GM19238 (cell line): ENCODE measurements around the gene EIF4B.

Experiments
- DNase-seq: peaks from one replicate; pipeline ENCODE4 v3.0.0; 2011; ENCODE audit warnings: low spot score; ENCODE audit not compliant: insufficient read length

The EIF4B gene

DNA sequence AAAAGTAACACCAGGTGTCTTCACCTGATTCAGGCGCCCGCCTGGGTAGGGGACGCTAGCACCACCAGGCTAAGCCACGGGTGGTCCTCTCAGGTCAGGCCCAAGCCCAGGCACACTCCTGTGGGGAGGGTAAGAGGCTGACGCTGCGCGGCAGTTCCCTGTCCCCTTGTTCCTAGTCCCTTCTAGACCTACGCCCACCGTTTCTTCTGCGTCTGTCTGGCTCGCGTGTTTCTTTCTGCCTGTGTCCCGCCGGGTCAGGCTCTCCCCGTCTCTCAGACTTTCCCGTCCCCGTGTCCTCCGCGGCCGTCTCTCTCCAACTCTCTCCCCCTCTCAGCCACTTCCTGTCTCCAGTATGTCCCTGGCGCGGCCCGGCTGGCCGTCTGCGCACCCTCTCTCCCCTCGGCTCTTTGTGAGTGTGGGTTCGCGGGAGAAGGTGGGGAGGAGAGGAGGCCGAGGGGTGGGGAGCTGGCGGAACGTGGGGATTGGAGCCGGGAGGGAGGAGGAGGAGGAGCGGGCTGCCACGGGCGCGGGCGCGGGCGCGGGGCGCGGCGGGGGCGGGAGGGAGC is 40.5 kb downstream of the EIF4B start:
- DNase-seq: peak; percentile 51

DNA sequence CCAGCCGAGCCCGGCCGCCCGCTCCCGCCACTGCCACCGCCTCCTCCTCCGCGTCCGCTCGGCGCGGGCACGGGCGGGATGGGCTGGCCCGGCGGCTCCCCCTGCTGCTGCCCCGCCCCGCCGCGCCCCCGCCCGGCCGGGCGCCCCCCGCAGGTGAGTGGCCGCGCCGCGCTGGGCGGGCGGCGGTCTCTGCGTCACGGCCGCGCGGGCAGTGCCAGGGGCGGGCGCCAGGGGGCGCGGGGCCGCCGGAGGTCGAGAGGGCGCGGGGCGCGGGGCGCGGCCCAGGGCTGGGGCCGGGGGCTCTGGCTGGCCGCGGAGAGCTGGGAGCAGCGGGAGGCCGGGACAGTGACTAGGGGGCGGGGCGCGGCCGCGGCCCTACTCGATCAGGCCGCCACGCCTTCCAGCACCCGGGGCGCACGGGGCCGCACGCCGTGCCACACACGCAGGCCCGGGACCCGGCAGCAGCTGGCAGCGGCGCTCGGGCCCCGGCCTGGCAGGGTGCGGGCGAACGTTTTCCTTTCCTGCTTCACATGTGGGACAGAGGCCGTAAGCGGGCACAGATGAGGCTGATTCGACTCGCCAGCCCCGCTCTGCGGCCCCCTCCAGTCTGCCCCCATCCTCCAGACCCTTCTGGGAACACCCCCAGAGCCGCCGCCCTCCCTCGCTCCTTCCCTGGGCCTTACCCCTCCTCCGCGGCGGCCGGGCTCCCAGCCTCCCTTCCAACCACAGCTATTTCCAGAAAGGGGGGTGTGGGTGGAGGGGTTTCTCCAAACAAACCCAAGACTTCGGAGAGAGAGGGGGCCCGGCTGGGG is 41.2 kb downstream of the EIF4B start:
- DNase-seq: peak; percentile 80

DNA sequence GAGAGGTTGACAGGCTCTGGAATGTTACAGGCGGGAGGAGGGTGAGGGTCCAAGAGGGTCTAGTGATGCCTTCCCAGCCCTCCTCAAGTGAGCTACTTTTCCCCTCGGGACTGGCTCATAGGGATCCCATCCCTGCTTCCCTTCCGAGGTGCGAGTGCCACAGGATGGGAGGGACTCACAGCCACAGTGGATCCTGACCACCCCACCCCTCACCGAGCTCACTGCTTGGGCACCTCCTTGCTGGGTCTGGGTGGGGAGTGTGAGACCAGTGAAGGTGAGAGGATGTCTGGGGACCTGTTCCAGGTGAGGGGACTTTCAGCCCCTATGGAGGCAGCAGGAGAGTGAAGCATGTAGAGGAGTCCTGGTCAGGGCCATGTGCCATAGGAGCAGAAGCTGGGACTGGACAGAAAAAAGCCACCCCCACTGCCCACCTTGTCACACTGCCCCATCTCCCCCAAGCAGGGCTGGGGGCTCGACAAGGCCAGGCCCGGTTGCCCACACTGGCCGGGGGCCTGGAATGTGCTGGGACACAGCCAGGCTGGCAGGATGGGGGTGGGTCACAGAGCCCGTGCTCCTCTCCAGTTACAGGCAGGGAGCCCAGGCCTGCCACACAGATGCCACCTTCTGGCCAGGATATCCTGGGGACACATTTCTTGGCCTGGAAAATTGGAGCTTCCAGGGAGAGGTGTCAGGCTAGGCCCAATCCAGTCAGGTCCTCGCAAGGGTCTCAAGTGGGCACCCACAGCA is 42.0 kb downstream of the EIF4B start:
- no peak for DNase-seq

DNA sequence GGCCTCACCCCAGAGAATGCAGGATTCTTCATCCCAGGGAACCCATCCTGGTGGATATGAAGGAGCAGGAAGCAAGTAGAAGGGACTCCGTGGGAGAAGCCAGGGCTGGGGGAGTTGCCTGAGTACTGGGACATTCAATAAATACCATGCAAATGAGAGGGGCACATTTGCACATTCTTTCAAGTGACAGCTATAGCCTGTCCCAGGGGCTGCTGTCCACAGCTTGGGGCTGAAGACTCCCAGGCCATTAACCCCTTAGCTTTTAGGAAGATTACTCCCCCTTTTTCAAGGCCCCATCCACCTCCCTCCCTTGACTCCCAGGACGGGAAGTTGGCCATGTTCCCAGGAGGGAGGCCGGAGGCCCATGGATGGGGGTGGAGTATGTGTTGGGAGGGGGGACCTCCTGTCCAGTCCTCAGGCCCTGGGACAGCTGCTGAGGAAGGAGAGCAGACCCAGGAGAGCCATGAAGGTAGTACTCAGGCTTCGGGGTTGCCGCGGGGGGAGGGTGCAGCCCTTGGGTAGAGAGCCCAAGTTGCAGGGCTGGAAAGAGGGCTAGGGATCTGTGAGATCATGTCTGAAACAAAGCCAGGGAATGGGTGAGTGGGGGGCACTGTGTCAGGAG is 42.6 kb downstream of the EIF4B start:
- DNase-seq: no peak

DNA sequence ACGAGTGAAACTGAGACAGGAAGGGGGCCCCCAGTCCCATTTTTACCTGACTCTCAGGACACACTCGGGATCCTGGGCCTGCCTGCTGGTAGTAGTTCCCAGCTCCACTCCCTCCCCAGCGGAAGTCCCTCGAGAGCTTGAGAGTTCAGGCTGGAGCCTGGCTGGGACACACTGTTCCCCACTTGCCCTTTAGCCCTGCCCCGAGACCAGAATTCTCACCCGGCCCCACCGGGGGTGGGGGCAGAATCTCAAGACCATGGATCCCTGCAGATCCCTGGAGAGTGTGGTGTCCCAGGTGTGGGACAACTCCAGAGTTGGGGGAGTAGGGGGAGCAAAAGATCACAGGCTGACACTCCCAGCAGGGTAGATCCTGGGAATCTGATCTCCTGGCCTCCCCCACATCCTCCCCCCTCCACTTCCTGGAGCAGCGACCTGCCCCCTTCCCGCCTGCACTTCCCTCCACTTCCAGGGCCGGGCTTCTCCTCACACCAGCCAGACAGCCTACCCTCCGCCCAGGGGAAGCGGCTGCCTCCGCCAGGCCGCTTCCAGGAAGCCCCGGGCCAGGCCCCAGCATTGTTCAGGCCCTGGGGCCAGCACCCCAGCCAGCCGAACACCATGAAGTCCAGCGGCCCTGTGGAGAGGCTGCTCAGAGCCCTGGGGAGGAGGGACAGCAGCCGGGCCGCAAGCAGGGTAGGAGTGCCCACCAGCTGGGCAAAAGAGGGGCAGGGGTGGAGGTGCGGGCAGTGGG is 43.5 kb downstream of the EIF4B start, which contains the start of gene TNS2:
TSS of gene TNS2 (plus strand) at position 495 of the 748 bp plus-strand sequence. CDS start at position 616, 121 bp downstream.
- DNase-seq: no peak

DNA sequence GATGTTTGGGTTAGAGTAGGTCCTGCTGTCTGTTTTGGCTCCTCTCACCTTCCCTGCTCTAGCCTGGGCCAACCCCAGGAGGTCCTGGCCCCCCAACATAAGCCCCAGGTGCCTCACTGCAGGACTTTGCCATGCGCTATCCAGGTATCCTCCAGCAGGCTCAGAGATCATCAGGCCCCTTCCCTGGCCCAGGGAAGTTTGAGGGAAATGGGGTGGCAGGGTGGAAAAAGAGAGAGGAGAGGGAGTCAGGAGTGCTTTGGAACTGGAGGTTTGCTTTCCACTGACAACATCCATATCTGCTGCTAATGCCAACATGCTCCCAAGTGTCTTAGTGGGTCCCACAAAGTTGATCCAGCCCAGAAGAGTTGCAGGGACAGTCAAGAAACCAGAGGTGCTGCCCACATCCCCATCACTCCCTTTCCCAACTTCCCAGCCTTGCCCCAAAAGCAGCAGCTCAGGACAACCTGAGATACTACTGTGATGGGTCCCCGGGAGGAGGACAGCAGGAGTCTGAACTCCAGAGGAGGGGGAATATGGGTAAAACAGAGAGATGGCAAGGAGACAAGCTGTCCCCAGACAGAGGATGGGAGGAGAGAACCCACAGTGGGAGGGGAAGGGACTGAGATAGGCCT is 44.3 kb downstream of the EIF4B start:
- DNase-seq: no peak

DNA sequence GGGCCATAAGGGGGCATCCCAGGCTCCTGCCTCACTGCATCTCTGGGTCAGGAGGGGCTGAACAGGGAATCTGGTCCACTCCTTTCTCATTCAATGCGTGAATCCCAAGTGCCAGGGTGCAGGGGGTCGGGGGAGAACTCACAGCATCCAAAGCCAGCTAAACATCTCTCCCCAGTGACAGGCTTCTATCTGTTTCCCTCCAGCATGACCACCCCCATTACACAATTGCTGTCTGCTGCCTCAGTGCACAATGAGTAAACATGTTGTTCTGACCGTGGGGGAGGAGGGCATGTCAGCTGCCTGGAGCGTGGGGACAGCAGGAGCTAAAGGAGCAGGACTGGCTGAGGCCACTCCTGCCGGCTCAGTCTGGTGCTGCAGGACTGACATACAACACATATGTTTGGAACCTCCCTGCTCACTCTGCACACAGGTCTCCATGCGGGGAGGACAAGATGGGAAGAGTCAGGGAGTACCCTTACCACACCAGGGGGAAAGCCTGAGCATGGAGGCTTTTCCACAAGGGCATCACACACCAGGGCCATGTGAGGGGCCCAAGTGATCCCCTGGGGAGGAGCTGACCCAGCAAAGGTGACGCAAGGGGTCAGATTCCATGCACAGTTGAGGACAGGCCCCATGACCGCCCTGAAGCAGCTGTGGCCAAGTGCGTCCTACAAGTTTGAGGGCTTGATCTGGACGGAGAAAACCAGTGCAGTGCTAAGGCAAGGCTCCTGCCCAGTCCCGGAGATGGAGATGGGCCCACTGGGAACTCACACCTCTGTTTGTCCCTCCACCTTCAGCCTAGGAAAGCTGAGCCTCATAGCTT is 45.0 kb downstream of the EIF4B start:
- DNase-seq: no peak

DNA sequence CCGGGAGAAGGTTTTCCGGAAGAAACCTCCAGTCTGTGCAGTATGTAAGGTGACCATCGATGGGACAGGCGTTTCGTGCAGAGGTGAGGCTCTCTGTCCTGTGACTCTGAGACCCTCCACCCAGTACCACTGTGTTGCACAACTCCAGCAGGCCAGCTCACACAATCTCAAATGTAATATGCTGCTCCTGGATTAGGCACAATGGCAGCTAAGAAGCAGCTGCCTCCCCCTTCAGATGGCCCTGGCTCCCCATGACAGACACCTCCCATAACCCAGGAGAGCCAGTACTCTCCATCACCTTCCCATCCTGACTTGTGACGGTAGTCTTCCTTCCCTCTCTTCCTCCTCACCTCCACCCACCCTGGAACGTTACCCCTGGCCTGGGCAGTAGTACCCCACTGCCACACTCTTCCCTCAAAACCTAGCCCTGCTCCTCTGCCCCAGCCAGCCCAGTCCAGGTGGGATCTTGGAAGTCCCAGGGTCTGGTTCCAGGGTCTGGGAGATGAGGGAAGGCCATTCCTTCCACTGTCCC is 45.7 kb downstream of the EIF4B start:
- no peak for DNase-seq

DNA sequence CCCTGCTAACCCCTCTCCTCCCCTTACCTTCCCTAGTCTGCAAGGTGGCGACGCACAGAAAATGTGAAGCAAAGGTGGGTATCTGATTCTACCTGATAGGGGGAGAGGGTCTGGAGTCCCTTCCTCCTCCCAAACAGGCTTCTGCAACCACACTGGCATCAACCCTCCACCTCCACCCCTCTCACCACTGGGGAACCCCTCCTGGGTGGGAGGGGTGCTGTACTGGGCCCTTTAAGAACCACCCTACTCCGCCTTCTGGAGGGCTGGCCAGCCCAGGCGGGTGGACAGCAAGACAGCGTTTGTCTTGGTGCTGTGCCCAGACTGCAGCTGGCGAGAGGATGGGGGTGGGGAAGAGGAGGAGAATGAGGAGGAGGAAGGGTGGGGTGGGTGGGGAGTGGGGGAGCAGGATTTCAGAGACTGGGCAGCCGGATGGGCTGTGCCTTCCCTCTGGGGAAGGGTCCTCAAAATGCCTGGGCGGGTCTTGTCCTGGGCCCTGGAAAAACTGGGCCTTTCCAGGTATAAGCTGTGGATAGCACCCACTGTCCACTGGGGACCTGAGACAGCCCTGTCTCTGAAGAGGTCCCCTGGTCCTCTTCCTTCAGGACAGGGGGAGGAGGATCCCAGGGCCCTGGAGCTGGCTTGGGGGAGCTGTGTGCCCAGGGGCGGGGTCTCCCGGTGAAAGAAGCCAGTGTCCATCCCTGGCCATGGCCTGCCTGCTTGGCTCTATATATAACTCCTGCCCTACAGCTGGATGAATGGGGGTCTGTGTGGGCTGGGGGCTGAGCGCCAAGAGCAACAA is 46.4 kb downstream of the EIF4B start:
- no peak for DNase-seq

DNA sequence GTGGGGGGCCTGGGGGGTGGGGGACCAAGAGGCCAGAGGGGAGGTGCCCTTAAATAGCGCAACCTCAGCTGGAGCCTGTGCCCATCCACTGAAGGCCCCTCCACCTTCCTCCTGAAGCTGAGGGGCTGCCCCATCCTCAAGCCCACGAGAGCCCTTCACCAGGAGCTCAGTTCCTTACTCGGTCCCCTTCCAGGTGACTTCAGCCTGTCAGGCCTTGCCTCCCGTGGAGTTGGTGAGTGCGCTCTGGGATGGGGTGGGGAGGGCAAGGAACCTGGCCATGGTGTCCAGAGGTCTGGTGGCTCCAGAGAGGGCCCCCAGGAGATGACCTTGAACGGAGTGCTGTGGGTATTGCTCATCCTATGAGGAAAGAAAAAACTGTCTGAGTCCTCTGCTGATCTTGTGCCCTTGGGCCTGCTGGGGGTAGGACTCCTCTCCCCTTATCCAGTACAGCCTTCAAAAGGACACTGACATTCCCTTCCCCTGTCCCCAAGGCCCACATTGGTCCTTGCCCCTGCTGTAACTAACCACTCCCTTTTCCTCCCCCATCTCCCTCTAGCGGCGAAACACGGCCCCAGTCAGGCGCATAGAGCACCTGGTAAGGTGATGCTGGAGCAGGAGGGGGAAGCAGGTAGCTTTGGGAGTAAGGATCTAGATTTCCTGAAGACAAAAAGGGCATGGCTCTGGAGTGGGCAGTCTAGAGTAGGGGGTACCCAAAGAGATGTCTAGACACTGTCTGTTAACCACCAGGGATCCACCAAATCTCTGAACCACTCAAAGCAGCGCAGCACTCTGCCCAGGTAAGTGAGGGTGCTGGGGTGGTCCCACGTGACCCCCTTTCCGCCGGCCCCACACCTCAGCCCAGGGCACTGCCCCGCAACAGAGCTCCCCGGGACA is 47.2 kb downstream of the EIF4B start:
- DNase-seq: no peak

DNA sequence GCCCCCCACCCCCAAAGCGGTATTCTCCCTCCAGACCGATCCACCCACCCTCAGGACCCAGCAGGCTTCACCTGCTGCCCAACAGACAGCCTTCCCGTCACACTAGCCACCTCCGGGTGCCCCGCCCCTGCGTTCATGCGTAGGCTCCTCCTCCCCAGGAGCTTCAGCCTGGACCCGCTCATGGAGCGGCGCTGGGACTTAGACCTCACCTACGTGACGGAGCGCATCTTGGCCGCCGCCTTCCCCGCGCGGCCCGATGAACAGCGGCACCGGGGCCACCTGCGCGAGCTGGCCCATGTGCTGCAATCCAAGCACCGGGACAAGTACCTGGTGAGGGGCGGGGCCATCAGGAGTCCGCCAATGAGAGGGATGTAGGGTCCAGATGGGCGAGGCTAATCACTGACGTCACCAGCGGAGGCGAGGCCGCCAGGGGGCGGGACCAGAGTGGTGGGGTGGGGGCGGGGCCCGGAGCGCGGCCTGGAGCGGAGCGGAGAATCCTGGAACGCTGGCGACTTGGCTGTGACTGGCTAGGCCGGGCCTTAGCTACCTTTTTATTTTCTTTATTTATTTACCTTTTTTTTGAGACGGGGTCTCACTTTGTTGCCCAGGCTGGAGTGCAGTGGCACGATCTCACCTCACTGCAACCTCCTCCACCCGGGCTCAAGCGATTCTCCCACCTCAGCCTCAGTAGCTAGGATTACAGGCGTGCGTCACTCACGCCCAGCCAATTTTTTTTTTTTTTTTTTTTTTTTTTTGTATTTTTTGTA is 48.0 kb downstream of the EIF4B start:
- DNase-seq: peak; percentile 93

DNA sequence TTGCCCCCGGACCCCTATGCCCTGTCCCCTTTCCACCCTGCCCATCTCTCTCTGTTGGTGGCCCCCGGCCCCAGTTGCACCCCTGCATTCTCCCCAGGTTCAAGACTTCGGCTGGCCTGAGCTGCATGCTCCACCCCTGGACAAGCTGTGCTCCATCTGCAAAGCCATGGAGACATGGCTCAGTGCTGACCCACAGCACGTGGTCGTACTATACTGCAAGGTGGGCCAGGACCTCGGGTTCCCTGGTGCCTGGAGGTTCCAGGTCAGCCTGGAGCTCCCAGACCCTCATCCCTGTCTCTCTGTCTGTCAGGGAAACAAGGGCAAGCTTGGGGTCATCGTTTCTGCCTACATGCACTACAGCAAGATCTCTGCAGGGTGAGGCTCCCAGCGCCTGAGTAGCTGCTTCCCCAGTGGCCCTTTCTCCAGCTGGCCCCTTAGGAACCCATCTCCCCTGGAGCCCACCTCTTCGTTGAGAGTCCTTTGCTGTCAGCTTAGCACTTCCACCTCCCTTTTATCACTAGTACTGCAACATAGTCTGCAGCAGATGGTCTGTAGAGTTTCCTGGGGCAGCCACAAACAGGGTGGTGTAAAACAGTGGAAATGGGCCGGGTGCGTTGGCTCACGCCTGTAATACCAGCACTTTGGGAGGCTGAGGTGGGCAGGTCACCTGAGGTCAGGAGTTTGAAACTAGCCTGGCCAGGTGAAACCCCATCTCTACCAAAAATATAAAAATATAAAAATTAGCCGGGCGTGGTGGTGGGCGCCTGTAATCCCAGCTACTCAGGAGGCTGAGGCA is 49.4 kb downstream of the EIF4B start:
- DNase-seq: no peak

DNA sequence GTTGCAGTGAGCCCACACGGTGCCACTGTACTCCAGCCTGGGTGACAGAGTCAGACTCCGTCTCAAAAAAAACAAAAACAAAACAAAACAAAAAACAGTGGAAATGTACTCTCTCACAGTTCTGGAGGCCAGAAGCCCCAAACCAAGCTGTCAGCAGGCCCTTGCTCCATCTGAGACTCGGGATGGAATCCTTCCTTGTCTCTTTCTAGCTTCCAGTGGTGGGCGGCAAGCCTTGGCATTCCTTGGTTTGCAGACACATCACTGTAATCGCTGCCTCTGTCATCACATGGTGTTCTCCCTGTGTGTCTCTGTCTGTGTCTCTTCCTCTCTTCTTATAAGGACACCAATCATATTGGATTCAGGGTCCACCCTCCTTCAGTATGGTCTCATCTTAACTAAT is 50.0 kb downstream of the EIF4B start:
- DNase-seq: no peak

DNA sequence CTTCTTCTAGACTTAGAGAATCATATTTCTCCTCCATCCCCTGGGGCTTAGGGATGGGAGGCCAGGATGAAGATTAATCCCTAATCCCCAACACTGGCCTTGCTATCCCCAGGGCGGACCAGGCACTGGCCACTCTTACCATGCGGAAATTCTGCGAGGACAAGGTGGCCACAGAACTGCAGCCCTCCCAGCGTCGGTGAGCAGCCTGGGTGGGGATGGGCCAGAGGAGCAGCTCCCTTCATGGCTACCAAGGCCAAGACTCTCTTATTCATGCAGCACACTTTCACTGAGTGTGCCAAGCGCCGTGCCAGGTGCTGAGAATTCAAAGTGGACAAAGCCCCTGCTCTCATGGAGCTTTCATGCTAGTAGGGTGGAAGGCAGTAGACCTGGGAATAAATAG is 50.6 kb downstream of the EIF4B start:
- DNase-seq: no peak

DNA sequence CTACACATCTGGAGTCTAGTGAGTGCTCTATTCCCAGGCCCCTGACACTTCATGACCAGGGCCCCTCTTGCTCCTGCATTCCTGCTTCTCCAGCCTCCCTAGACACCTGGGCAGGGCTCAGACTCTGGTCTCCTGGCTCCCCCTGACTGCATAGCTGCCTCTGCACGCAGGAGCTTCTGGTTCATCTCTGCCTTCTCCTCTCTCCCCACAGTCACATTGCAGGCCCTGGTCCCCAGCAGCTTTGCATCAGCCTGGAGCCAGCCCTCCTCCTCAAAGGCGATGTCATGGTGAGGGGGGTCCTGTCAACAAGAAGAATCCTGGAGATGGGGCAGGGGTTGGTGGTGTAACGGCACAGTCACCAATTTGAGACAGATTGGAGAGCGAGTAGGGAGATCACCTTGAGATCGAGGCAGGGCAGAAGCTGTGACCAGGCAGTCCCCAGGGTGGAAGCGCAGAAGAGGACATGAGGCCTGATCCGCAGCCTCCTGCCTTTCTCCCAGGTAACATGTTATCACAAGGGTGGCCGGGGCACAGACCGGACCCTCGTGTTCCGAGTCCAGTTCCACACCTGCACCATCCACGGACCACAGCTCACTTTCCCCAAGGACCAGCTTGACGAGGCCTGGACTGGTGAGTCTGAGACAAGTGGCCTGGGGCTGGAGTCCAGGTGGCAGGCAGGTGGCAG is 51.7 kb downstream of the EIF4B start:
- DNase-seq: no peak
